HG02623 (cell line): ENCODE data around the gene TTBK1.

Experiments
- ATAC-seq: cut with Tn5 transposase; IDR thresholded peaks from one replicate; pipeline ENCODE4 v1.9.1; 2021; ENCODE audit warnings: moderate library complexity; ENCODE audit not compliant: unreplicated experiment

TTBK1 gene

GRCh38 chr6:43222418-43223059 is 20.7 kb upstream of the TTBK1 start:
- no peak for ATAC-seq

DNA sequence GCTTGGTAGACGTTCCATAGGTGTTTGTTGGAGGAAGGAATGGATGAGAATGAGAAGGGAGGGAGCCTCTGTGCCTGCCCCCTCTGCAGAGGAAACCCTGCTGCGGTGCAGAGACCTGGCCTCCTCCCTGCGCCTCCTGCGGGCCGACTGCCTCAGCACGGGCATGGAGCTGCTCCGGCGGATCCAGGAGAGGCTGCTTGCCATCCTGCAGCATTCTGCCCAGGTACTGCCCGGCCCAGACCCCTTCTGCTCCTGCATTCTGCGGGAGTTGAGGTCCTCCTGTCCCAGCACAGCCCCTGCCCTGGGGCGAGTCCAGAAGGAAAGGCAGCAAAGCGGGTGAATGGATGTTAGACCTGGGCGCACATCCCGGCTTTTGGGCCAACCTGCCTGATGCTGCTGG is 20.1 kb upstream of the TTBK1 start:
- ATAC-seq = no peak

DNA sequence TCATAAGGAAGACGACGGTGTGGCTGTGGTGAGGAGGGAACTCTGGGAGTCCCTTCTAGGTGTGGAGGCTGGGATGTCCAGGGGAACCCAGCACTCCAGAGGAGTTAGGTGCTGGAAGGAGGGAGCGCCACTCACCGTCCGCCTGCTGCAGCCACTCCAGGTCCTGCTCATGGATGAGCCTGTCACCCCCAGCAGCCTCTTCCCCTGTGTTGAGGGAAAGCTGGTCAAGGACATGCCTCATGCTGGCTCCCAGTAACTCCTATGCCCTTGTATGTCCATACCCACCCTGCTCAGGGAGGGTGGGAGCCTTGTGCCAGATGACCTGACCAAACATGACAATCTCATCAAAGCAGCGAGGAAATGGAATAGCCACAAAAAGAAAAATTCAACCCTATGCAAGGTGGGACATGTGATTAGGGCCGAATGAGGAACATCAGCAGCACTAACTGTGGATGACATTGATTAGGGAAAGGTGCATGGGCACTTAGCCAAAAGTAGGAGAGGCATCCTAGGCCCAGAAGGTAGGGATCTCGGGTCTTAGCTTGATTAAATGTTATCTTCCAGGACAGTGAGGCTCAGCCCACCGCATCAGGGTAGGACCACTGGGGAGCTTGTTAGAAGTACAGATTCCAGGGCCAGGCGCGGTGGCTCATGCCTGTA is 17.0 kb upstream of the TTBK1 start:
- no peak for ATAC-seq

- ATAC-seq = peak; percentile 72
Measured at GRCh38 chr6:43228951-43229802, 14.1 kb upstream of the TTBK1 start, which contains the start of gene DNPH1. TSS of gene DNPH1 (minus strand) at chr6:43229481. CDS start at chr6:43229456, 25 bp downstream.

GRCh38 chr6:43229803-43230620 is 13.3 kb upstream of the TTBK1 start:
- no peak for ATAC-seq

GRCh38 chr6:43231053-43231452 is 12.2 kb upstream of the TTBK1 start:
- no peak for ATAC-seq

- no peak for ATAC-seq
Measured at GRCh38 chr6:43231735-43232450, 11.4 kb upstream of the TTBK1 start.

DNA sequence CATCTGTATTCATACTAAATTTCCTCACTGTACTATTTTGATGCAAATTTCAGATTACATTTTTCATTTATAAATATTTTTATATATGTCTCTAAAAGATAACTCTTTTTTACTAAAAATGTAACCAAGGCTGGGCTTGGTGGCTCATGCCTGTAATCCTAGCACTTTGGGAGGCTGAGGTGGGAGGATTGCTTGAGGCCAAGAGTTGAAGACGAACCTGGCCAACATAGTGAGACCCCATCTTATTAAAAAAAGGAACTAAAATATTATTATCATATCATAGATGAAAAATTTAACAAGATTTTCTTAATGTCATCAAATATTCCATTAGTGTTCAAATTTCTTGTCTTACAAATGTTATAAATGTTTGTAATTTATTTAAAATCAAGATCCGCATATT is 7.4 kb upstream of the TTBK1 start:
- no peak for ATAC-seq

DNA sequence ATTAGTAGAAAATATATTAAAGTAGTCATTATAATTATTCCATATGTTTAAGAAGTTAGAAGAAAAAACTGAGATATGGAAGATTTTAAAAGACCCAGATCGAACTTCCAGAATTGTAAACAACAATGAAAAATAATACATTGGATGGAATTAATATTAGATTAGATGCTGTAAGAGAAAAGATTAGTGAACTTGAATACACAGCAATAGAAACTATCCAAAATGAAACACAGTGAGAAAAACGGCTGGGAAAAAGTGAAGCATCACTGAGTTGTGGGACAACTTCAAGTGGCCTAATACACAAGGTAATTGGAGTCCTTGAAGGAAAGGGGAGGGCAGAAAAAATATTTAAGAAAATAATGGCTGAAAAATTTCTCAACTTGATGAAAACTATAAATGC is 4.2 kb upstream of the TTBK1 start:
- ATAC-seq = no peak

DNA sequence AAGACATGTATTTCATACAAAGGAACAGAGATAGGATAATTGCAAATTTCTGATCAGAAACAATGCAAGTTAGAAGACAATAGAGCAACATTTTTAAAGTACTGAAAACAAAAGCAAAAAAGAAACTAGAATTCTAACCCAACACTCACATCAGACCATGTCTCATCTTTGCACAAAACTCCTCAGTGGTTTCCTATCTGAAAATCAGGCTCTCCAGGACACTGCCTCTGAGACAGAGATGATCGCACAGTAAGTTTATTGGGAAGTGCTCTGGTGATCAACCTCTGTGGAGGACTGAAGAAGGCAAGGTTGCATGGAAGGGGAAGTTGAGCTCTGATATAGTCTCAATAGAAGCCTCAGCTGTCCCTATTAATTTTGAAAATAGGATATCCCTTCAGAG is 2.3 kb upstream of the TTBK1 start:
- no peak for ATAC-seq

DNA sequence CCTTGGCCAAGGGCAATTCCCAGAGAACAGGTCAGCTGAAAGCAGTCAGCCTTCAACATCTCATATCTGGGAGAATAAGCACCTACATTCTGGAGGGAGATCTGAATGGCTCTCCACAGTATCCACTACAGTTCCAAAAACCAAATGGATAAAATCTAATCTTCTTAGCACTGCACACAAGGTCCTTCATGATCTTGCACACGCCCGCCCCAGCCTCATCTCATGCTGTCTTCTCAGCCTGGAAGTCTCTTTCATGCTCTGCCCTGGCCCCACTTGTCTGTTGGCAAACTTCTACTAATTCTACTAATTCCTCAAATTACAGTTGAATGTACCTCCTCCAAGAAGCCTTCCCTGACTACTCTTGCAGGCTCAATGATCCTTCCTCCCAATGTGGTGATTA is 1.8 kb upstream of the TTBK1 start:
- no peak for ATAC-seq

- no peak for ATAC-seq
Measured at GRCh38 chr6:43243664-43244321, 512 bp downstream of the TTBK1 start.

GRCh38 chr6:43246301-43247113 is 3.2 kb downstream of the TTBK1 start:
- ATAC-seq = peak; percentile 26

GRCh38 chr6:43247114-43247999 is 4.1 kb downstream of the TTBK1 start:
- peak; percentile 79 for ATAC-seq

DNA sequence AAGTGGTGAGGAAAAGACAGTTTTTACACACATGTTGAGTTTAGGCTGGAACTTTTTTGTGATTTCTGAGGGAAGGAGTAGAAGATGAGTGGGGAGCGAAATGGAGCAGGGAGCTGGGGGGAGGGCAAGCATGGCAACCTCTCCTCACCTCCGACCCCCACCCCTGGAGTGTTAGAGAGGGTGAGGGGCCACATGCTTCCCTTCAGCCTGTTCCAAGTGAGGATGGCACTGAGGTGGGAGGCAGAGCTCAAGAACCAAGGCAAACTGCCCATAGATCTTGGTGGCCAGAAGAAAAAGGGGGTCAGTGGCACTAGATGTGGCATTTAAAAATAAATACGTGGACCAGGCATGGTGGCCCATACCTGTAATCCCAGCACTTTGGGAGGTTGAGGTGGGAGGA is 4.8 kb downstream of the TTBK1 start:
- ATAC-seq = no peak

GRCh38 chr6:43248791-43249190 is 5.5 kb downstream of the TTBK1 start:
- ATAC-seq = no peak

DNA sequence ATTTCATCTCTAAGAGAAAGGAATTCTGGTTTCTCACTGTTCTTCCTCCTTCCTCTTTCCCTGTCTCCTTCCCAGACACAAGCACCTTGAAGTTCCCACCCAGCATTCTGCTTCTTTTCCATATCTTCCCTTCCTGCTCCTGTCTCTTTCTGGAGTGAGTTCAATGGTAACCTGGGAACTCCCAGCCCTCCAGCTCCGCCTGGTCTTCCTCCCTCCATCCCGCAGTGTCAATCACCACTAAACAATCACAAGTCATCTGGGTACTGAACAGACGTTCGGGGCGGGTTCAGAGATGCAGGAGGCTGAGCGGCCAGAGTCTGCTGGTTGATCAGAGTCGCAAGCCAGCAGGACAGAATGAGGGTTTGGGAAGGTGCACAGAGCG is 7.7 kb downstream of the TTBK1 start:
- no peak for ATAC-seq

DNA sequence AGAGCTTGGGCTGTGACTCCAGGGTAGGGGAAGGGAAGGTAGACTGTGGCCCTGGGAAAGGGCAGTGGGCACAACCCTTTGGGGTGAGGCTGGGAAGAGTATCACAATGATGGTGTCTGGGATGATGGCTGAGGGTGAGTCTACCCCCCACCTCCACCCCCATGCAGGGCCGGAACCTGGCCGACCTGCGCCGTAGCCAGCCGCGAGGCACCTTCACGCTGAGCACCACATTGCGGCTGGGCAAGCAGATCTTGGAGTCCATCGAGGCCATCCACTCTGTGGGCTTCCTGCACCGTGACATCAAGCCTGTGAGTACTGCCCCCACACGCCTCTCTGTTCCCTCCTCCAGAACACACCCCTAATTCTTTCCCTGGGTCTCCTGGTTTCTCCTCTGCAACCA is 10.1 kb downstream of the TTBK1 start:
- ATAC-seq = no peak
